ENCODE results near the gene RPS6KB1.

The RPS6KB1 gene

GRCh38 chr17:59859444-59860025 is 33.4 kb upstream of the RPS6KB1 start:
- peaks cover 9% of the 10 kb centered on the region; the same call in 1 of the 2 replicates for H3F3A ChIP-seq (ENCODE audit: insufficient read depth, low read length)
- H3K27ac ChIP-seq (ENCODE audit: low read depth, low read length, poor library complexity, severe bottlenecking) = peak overlapping the region; percentile 41
- no peak overlapping the region for H3K4me3 ChIP-seq (ENCODE audit: low read depth, low read length, poor library complexity, severe bottlenecking)
- no peaks in the 10 kb centered on the region for H3K27me3 ChIP-seq (ENCODE audit: insufficient read depth, low read length)
- H3K79me2 ChIP-seq (ENCODE audit: insufficient read depth, low read length) = no peaks in the 10 kb centered on the region
- H3K4me1 ChIP-seq (ENCODE audit: insufficient read depth, low read length, severe bottlenecking) = peaks cover 10% of the 10 kb centered on the region
- H3K9me2 ChIP-seq (ENCODE audit: low read depth, low read length) = no peaks in the 10 kb centered on the region
- no peaks in the 10 kb centered on the region for H4K20me1 ChIP-seq (ENCODE audit: insufficient read depth, low read length)
- no peak overlapping the region for H3K9ac ChIP-seq (ENCODE audit: low read length)
- TF ChIP-seq EZH2 (IDR thresholded peaks at IDR 0.05; ENCODE audit: borderline replicate concordance, low read length) (no peak), CTCF (IDR thresholded peaks at IDR 0.05; ENCODE audit: low read length) (peak; percentile 62)
- H3K9me3 ChIP-seq (ENCODE audit: low read length) = no peaks in the 10 kb centered on the region
- peaks cover 25% of the 10 kb centered on the region for H3K36me3 ChIP-seq (ENCODE audit: insufficient read depth, low read length)
- H3K4me2 ChIP-seq (ENCODE audit: low read length) = no peak overlapping the region
- no peak overlapping the region for H2AFZ ChIP-seq (ENCODE audit: low read length)

- H3K4me2 ChIP-seq (ENCODE audit: low read length) = no peak overlapping the region
Measured at GRCh38 chr17:59863616-59864015, 29.3 kb upstream of the RPS6KB1 start.

GRCh38 chr17:59869941-59870218 is 23.0 kb upstream of the RPS6KB1 start:
- no peaks in the 10 kb centered on the region for H3K79me2 ChIP-seq (ENCODE audit: insufficient read depth, low read length)
- H3K4me3 ChIP-seq (ENCODE audit: low read depth, low read length, poor library complexity, severe bottlenecking) = no peak overlapping the region
- no peak overlapping the region for H2AFZ ChIP-seq (ENCODE audit: low read length)
- no peaks in the 10 kb centered on the region for H3F3A ChIP-seq (ENCODE audit: insufficient read depth, low read length)
- no peak overlapping the region for H3K4me2 ChIP-seq (ENCODE audit: low read length)
- no peaks in the 10 kb centered on the region for H4K20me1 ChIP-seq (ENCODE audit: insufficient read depth, low read length)
- H3K27me3 ChIP-seq (ENCODE audit: insufficient read depth, low read length) = no peaks in the 10 kb centered on the region
- no peaks in the 10 kb centered on the region for H3K4me1 ChIP-seq (ENCODE audit: insufficient read depth, low read length, severe bottlenecking)
- TF ChIP-seq EZH2 (IDR thresholded peaks at IDR 0.05; ENCODE audit: borderline replicate concordance, low read length) (no peak), CTCF (IDR thresholded peaks at IDR 0.05; ENCODE audit: low read length) (no peak)
- H3K9ac ChIP-seq (ENCODE audit: low read length) = no peak overlapping the region
- H3K36me3 ChIP-seq (ENCODE audit: insufficient read depth, low read length) = peaks cover 17% of the 10 kb centered on the region; the same call in 1 of the 2 replicates
- H3K9me2 ChIP-seq (ENCODE audit: low read depth, low read length) = no peaks in the 10 kb centered on the region
- no peaks in the 10 kb centered on the region for H3K9me3 ChIP-seq (ENCODE audit: low read length)
- no peak overlapping the region for H3K27ac ChIP-seq (ENCODE audit: low read depth, low read length, poor library complexity, severe bottlenecking)

More at GRCh38 chr17:59863616-59864015, 29.3 kb upstream of the RPS6KB1 start:
- Histone ChIP-seq H3K79me2 (ENCODE audit: insufficient read depth, low read length) (no peaks in the 10 kb centered on the region), H3K36me3 (ENCODE audit: insufficient read depth, low read length) (peaks cover 33% of the 10 kb centered on the region), H3F3A (ENCODE audit: insufficient read depth, low read length) (peaks cover 2% of the 10 kb centered on the region; the same call in 1 of the 2 replicates), H3K27ac (ENCODE audit: low read depth, low read length, poor library complexity, severe bottlenecking) (no peak overlapping the region), H3K9ac (ENCODE audit: low read length) (no peak overlapping the region), H2AFZ (ENCODE audit: low read length) (no peak overlapping the region), H3K9me2 (ENCODE audit: low read depth, low read length) (no peaks in the 10 kb centered on the region), H3K9me3 (ENCODE audit: low read length) (no peaks in the 10 kb centered on the region), H3K27me3 (ENCODE audit: insufficient read depth, low read length) (no peaks in the 10 kb centered on the region), H3K4me1 (ENCODE audit: insufficient read depth, low read length, severe bottlenecking) (peaks cover 10% of the 10 kb centered on the region), H4K20me1 (ENCODE audit: insufficient read depth, low read length) (no peaks in the 10 kb centered on the region), H3K4me3 (ENCODE audit: low read depth, low read length, poor library complexity, severe bottlenecking) (no peak overlapping the region)
- TF ChIP-seq EZH2 (IDR thresholded peaks at IDR 0.05; ENCODE audit: borderline replicate concordance, low read length) = no peak
- no peak for TF ChIP-seq CTCF (IDR thresholded peaks at IDR 0.05; ENCODE audit: low read length)
